ENCODE results near the gene TCEAL1. TPM values are rescaled to one million over a fixed set of nuclear protein-coding genes. Genes with fewer than 3 reads are reported as not detected.
A peak's percentile ranks its signal among the peaks of the same experiment; 100 is the strongest.
"Not testable (repeated sequence)": the region's sequence is repeated elsewhere in the genome, so short reads cannot be mapped to it uniquely, and the experiment has no call there.

Gene TCEAL1, protein sequence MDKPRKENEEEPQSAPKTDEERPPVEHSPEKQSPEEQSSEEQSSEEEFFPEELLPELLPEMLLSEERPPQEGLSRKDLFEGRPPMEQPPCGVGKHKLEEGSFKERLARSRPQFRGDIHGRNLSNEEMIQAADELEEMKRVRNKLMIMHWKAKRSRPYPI
- total RNA-seq: 16.7 and 21.2 TPM in 2 replicates

- DNase-seq (ENCODE audit: extremely low read depth, low read depth, low spot score): no peak
These were observed at the start of gene TCEAL1 for GRCh38 chrX:103628386-103629317. TSS of gene TCEAL1 (plus strand) at chrX:103628975. CDS start at chrX:103629917, 942 bp downstream.

- no peak for DNase-seq (ENCODE audit: extremely low read depth, low read depth, low spot score)
These were observed 44.2 kb upstream of the TCEAL1 start for GRCh38 chrX:103584596-103584995.

DNA sequence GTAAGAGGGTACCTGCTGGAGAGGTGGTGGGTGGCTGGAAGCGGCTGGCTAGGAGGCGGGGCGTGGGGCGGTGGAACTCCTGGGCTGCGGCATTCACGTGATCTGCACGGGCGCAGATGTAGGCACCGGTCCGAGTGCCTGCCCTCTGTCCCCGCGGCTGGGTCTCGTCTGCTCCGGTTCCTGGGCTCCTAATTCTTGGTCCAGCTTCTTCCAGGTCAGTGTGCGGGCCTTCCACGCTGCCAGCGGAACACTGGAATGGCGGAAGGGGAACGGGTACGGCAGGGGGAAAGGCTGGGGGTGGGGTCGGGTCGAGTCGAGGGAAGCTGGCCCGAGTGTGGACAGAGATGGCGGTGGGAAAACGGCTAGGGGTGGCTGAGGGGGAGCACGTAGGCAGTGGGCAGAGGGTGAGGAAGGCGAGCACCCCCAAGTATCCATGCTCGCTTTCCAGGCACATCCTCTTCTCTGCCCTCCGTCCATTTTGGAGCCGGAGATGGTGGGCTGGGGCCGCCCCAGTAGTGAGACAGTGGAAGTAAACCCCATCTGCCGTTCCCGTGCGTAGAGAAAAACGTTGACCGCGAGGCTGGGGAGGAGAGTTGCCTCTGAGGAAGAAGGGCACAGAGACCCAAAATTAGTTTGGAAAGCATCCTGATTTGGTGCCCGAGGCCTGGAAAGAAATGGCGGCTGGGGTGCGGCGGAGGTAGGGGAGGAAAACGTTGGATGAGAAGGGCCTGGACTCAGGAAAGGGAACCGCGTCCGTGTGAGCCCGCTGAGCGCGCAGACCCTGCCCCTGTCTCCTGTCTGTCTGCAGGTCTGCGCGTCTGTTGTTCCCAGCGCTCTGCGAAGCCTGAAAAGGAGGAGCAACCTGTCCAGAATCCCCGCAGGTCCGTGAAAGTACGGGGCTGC lies 43.1 kb upstream of the TCEAL1 start, which contains the start of gene TCEAL4:
TSS of gene TCEAL4 (plus strand) at position 105 of the 903 bp plus-strand sequence. CDS start 1,161 bp downstream, outside the sequence.
- no peak for DNase-seq (ENCODE audit: extremely low read depth, low read depth, low spot score)

DNA sequence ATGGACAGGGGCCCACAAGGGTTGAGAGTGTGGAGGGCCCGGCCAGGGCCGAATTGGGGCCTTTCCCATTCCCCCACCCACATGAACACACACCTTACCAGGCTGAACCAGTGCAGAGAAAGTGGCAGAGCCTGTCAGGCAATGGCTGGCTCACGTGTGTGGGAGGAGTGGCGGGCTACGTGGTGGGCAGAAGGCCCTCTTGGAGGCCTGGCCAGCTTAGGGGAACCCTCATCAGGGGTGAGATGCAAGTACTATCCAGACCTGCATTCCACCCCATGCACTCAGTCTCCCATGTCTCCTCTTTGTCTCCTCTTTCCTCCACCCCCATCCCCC lies 42.5 kb upstream of the TCEAL1 start:
- no peak for DNase-seq (ENCODE audit: extremely low read depth, low read depth, low spot score)

- no peak for DNase-seq (ENCODE audit: extremely low read depth, low read depth, low spot score)
These were observed 42.1 kb upstream of the TCEAL1 start for GRCh38 chrX:103586659-103587058.

GRCh38 chrX:103592295-103592694 lies 36.5 kb upstream of the TCEAL1 start:
- not testable (repeated sequence) for DNase-seq (ENCODE audit: extremely low read depth, low read depth, low spot score)

- DNase-seq (ENCODE audit: extremely low read depth, low read depth, low spot score): not testable (repeated sequence)
These were observed 33.6 kb upstream of the TCEAL1 start for GRCh38 chrX:103595202-103595601.

GRCh38 chrX:103607364-103608305 lies 21.1 kb upstream of the TCEAL1 start, which contains the start of gene TCEAL3:
TSS of gene TCEAL3 (plus strand) at chrX:103607963. CDS start at chrX:103609065, 1,102 bp downstream.
- DNase-seq (ENCODE audit: extremely low read depth, low read depth, low spot score): no peak

- DNase-seq (ENCODE audit: extremely low read depth, low read depth, low spot score): no peak
These were observed 20.3 kb upstream of the TCEAL1 start for GRCh38 chrX:103608306-103608963.

- DNase-seq (ENCODE audit: extremely low read depth, low read depth, low spot score): no peak
These were observed 18.5 kb upstream of the TCEAL1 start for GRCh38 chrX:103610282-103610681.

- DNase-seq (ENCODE audit: extremely low read depth, low read depth, low spot score): no peak
These were observed 15.3 kb upstream of the TCEAL1 start for GRCh38 chrX:103613362-103613890.

DNA sequence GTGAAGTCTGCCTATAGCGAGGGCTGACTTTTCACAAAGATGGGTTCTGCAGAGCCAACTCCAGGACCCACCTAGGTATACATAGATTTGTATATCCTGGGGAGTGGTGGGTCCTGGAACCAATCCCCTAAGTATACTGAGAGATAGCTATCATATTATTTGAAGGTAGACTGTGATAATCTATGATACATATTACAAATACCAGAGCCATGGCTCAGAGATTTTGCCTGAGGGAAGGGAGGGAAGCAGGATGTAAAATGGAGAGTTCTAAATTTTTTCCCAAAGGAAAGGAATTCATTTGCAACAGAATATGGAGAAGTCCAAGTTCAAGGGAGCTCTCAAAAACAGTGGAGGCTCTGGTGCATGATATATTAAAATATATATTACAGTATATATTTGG lies 13.8 kb upstream of the TCEAL1 start:
- no peak for DNase-seq (ENCODE audit: extremely low read depth, low read depth, low spot score)

DNA sequence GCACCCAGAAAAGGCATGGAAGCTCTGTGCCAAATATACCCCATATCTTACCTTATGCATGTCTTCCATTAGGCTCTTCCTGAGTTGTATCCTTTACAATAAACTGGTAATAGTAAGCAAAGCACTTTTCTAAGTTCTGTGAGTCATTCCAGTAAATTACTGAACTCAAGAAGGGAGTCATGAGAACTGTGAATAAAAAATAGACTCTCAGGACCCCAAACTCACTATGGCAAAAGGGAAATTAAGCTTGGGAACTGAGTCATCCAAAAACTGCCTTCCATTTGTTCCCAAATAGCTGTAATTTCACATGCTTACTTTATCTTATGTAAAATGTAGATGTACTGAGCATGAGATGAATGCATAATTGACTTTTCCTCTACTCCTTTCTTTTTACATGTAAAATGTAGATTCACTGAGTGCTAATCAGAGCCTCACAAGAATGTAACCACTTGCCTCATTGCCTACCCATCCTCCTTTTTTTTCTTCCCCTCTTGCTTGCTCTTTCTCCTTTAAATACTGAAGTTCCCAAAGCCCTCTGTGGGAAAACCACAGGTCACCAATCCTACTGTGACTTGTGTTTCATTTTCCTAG lies 12.9 kb upstream of the TCEAL1 start:
- no peak for DNase-seq (ENCODE audit: extremely low read depth, low read depth, low spot score)

DNA sequence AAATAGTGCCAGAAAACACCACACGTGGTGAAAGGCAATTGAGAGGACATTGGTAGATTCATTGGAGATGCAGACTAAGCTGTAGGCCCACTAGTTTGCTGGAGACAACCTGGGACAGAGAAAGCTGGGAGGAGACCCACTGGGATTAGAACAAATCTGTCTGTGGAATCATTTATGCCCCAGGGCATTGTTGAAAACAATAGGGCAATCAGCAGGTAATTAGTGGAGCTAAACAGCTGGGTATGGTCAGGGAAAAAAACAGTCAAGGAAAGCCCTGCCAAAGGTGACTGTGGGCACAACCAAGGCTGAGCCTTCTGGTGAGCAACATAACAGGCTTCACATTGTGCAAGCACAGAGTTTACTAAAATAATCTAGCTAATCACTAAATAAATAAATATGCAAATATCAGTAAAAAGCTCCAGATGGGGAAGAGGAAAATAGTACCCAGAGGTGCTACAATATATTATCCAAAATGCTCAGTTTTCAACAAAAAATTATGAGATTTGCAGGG lies 12.0 kb upstream of the TCEAL1 start:
- DNase-seq (ENCODE audit: extremely low read depth, low read depth, low spot score): no peak

DNA sequence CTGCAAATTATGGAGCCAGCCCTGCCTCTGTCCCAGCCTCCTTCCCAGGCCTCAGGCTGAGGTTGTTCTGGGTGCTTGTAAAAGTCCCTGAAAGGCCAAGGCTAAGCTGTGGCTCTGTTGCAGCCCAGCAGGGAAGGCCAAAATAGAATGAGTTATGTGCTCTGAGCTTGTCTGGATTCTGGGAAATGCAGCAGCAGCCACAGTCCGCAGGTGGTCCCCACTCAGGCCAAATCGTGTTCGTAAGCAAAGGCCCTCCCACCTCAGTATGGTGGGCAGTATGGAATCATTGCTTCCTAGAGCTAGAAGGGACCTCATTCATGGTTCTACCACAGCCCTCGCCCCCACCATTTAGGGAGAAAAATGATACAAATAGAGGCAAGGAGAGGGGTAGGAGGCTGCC lies 4.7 kb upstream of the TCEAL1 start:
- no peak for DNase-seq (ENCODE audit: extremely low read depth, low read depth, low spot score)

DNA sequence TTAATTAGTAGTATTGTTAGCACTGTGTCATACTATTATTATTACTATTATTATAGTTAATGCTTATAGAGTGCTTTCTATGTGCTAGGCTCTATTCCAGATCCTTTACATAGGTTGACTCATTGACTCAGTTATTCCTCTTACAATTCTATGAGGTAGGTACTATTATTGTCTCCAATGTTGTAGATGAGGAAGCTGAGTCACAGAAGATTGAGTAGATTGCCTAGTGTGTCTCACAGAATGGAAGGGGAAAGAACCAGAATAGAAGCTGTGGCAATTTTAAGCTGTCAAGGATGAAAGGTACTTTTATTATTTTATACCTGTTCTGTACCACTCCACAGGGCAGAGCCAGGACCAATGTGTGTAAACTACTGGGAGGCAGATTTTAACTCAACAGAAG lies 1.9 kb upstream of the TCEAL1 start:
- peak; percentile 36 for DNase-seq (ENCODE audit: extremely low read depth, low read depth, low spot score)

- no peak for DNase-seq (ENCODE audit: extremely low read depth, low read depth, low spot score)
These were observed 769 bp downstream of the TCEAL1 start for GRCh38 chrX:103629318-103630170.

DNA sequence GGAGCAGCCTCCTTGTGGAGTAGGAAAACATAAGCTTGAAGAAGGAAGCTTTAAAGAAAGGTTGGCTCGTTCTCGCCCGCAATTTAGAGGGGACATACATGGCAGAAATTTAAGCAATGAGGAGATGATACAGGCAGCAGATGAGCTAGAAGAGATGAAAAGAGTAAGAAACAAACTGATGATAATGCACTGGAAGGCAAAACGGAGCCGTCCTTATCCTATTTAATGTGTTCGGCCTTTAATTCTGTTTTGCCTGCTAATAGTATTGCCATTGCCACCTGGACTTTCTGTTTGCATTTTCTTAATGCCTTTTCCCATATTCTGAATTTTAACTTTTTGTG lies 1.4 kb downstream of the TCEAL1 start:
- DNase-seq (ENCODE audit: extremely low read depth, low read depth, low spot score): no peak

Data from glomerular endothelial cell (primary cell).